Progenitor cell of endocrine pancreas (in vitro differentiated cells): ENCODE results near the gene POLR2J3. TPM values are rescaled to one million over a fixed set of nuclear protein-coding genes. Genes with fewer than 3 reads are reported as not detected.
"Not testable (repeated sequence)": the region's sequence is repeated elsewhere in the genome, so short reads cannot be mapped to it uniquely, and the experiment has no call there.

Experiments used
- DNase-seq: peaks from one replicate; pipeline ENCODE4 v3.0.0; 2021; ENCODE audit warnings: low spot score; ENCODE audit not compliant: unreplicated experiment
- H3K27ac Mint-ChIP-seq: 2 replicates; pipeline ENCODE4 v1.8.0; 2021; ENCODE audit warnings: mild to moderate bottlenecking, moderate library complexity, mixed read lengths
- H3K27me3 Mint-ChIP-seq: 2 replicates; pipeline ENCODE4 v1.8.0; 2021; ENCODE audit warnings: mixed read lengths
- H3K36me3 Mint-ChIP-seq: 2 replicates; pipeline ENCODE4 v1.8.0; 2022; ENCODE audit warnings: mixed read lengths; ENCODE audit not compliant: insufficient read depth
- H3K4me1 Mint-ChIP-seq: 2 replicates; pipeline ENCODE4 v1.8.0; 2021; ENCODE audit warnings: low read depth, mixed read lengths
- H3K4me3 Mint-ChIP-seq: 2 replicates; pipeline ENCODE4 v1.8.0; 2021; ENCODE audit warnings: low read depth, mild to moderate bottlenecking, moderate library complexity, mixed read lengths
- H3K9me3 Mint-ChIP-seq: 2 replicates; pipeline ENCODE4 v1.8.0; 2021; ENCODE audit warnings: low read depth, mixed read lengths
- total RNA-seq: library from RNA; stranded (reverse); gene quantifications from 2 replicates; pipeline ENCODE4 v1.2.1, GENCODE V29; 2021

The POLR2J3 gene
- total RNA-seq, 1 donor from 2014 or later, result 31.5 TPM

DNA sequence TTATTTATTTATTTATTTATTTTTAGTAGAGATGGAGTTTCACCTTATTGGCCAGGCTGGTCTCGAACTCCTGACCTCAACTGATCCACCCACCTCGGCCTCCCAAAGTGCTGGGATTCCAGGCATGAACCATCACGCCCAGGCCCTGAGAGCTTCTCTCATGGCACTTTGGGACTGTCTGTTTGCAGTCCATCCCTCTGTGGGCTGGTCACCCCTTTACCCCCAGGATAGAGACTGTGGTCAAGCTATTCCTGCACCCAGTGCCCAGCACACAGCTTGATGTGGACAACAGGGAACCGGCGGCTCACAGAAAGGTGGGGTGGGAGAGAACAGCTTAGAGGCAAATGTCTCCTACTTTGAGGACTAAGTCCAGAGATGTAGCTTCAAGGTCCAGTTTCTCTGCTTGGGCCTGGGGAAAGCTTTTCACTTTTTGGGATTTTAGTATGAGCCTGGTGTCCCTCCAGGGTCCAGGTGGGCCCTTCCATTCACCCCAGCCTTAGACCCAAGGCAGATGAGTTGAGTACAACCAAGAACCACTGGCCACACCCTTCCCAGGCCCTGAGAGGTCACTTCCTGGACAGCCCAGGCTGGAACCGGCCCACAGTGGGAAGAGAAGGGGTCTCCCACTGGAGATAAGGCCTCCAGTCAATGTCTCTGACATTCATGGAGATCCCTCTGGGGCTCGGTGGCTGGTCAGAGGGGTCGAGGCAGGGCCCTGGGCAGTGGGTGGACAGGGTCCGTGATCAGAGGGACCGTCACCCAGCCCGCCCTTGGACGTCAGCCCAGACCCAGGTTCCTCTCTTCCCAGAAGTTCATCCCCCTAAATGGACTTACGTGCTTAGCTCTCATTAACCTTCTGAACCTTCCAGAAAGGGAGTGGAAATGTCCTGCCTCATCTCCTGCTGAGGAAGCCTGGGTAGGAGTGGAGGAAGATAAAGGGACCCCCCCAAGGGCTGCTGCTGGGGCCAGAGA, 44.3 kb downstream of the POLR2J3 start:
- H3K4me3 Mint-ChIP-seq, DNase-seq, H3K9me3 Mint-ChIP-seq, H3K27ac Mint-ChIP-seq, H3K27me3 Mint-ChIP-seq, H3K36me3 Mint-ChIP-seq, H3K4me1 Mint-ChIP-seq: not testable (repeated sequence)

DNA sequence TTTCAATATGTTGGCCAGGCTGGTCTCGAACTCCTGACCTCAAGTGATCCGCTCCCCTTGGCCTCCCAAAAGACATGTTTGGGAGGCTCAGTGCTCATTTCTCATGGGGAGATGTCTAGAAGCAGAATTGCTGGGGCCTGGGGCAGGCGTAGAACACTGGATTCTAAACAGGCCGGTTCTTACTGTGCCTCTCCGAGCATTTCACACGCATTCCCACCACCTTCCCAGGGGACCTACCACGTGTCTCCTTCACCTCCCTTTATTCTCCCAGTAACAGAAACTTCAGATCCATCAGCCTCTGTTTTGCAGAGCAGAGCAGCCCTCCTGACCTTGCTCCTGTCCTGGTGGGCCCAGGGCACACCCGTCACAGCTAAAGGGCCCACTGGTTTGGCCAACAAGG, 45.2 kb downstream of the POLR2J3 start:
- not testable (repeated sequence) for H3K4me1 Mint-ChIP-seq, H3K27me3 Mint-ChIP-seq, H3K4me3 Mint-ChIP-seq, H3K9me3 Mint-ChIP-seq, H3K27ac Mint-ChIP-seq, DNase-seq, H3K36me3 Mint-ChIP-seq

DNA sequence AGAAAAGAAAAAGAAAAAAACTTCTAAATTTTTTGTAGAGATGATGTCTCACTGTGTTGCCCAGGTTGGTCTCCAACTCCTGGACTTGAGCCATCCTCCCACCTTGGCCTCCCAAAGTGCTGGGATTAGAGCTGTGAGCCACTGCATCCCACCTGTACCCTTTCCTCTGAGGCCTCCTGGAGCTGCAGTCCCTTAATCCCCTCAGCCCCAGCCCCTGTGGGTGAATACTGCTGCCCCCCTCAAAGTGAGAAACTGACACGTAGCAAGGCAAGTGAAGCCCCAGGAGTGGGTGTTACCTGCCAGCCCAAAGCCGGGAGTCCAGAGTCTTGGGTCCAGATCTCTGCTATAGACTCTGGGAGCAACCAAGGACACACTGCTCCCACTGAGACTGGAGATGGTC, 47.6 kb downstream of the POLR2J3 start:
- not testable (repeated sequence) for H3K36me3 Mint-ChIP-seq, H3K9me3 Mint-ChIP-seq, H3K4me3 Mint-ChIP-seq, DNase-seq, H3K27ac Mint-ChIP-seq, H3K27me3 Mint-ChIP-seq, H3K4me1 Mint-ChIP-seq

DNA sequence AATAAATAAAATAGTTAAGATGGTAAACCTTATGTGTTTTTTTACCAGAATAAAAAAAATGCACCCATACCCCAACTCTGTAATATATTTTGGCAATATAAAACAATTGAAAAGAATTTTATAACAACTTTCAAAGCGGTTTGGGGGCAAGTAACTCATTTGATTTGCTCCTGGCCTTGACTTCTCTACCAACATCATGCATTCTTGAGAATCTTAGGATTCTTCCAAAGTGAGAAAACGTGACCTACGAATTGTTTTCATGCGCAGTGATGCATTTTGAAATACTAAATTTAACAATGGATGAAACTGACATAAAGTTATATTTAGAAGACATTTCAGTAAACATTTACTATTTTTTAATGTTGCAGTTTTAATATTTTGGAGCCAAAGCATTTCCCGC, 51.6 kb downstream of the POLR2J3 start:
- H3K4me1 Mint-ChIP-seq, H3K36me3 Mint-ChIP-seq, H3K27ac Mint-ChIP-seq, H3K4me3 Mint-ChIP-seq, H3K27me3 Mint-ChIP-seq, H3K9me3 Mint-ChIP-seq, DNase-seq: not testable (repeated sequence)

DNA sequence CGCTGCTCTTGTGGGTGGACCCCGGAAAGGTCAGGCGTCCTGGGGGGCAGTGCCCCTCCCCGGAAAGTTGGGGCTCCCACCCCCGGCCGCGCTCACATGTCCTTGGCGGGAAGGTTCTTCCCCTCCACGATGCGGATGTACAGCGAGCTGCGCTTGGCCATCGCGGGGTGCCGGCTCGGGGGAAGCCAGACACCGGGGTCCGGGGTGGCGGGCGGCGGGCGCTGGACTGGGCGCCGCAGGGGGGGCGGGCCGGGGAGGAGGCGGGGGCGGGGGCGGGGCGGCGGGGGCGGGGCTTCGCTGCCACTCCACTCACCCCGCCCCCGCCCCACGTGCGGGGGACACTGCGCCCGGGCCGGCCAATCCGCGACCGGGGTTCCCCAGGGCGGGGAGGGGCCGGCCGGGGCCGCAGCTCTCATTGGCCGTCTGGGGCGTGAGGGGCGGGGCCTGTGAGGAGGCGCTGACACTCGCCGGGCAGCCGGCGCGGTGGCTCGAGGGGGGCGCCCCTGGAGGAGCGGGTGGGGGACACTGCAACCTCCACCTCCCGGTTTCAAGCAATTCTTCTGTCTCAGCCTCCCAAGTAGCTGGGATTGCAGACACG, 54.7 kb downstream of the POLR2J3 start, which contains the start of gene RASA4B:
TSS of gene RASA4B (minus strand) at position 228 of the 598 bp plus-strand sequence. CDS start at position 161, 67 bp downstream.
- not testable (repeated sequence) for H3K9me3 Mint-ChIP-seq, H3K4me1 Mint-ChIP-seq, H3K27ac Mint-ChIP-seq, DNase-seq, H3K27me3 Mint-ChIP-seq, H3K36me3 Mint-ChIP-seq
- peak within 1 kb of the TSS; percentile 33 for H3K4me3 Mint-ChIP-seq

Other genes starting within 250 kb of the POLR2J3 start
- gene SPDYE6, start 216.1 kb downstream of the POLR2J3 start, total RNA-seq, result not detected in 2 replicates
- 44.8 and 45.0 TPM in 2 replicates for gene PRKRIP1, start 176.2 kb downstream of the POLR2J3 start, total RNA-seq
- 35.4 and 41.8 TPM in 2 replicates for gene ORAI2, start 139.0 kb downstream of the POLR2J3 start, total RNA-seq
- 14.3 and 16.4 TPM in 2 replicates for gene ALKBH4, start 107.7 kb downstream of the POLR2J3 start, total RNA-seq
- 27.7 and 31.8 TPM in 2 replicates for gene LRWD1, start 107.6 kb downstream of the POLR2J3 start, total RNA-seq
- 48.6 and 50.5 TPM in 2 replicates for gene POLR2J, start 93.7 kb downstream of the POLR2J3 start, total RNA-seq
- 8.7 and 10.8 TPM in 2 replicates for gene RASA4B, start 54.8 kb downstream of the POLR2J3 start, total RNA-seq
- 9.4 and 13.4 TPM in 2 replicates for gene UPK3BL2, start 28.9 kb downstream of the POLR2J3 start, total RNA-seq
- gene SPDYE2, start 21.4 kb downstream of the POLR2J3 start, total RNA-seq, result not detected in 2 replicates
- gene RASA4, start 44.2 kb upstream of the POLR2J3 start, total RNA-seq, result 20.2 and 21.0 TPM in 2 replicates
- gene UPK3BL1, start 70.2 kb upstream of the POLR2J3 start, total RNA-seq, result 18.9 and 19.2 TPM in 2 replicates
- gene SPDYE2B, start 77.7 kb upstream of the POLR2J3 start, total RNA-seq, result not detected in 2 replicates
- gene POLR2J2, start 99.1 kb upstream of the POLR2J3 start, total RNA-seq, result 8.6 and 8.9 TPM in 2 replicates
- 13.9 and 19.4 TPM in 2 replicates for gene FAM185A, start 176.4 kb upstream of the POLR2J3 start, total RNA-seq